Suprapubic skin (tissue), 4 donors: ENCODE results near the gene ZNFX1. TPM values are rescaled to one million over a fixed set of nuclear protein-coding genes. Genes with fewer than 3 reads are reported as not detected.

Source experiments
- DNase-seq, 2 donors: peaks; one replicate each; pipeline ENCODE4 v3.0.0-alpha.2; 2019; ENCODE audit warnings: low spot score in 2 of 2
- H3K27ac ChIP-seq: fragments of 200-600 bp; sonication (generic); one replicate; pipeline ENCODE4 v1.5.1; 2019
- H3K27me3 ChIP-seq: fragments of 200-600 bp; sonication (generic); one replicate; pipeline ENCODE4 v1.5.1; 2019
- H3K36me3 ChIP-seq: fragments of 200-600 bp; sonication (generic); one replicate; pipeline ENCODE4 v1.5.1; 2019
- H3K4me1 ChIP-seq: fragments of 200-600 bp; sonication (generic); one replicate; pipeline ENCODE4 v1.5.1; 2019
- H3K4me3 ChIP-seq: fragments of 200-600 bp; sonication (generic); one replicate; pipeline ENCODE4 v1.5.1; 2019; ENCODE audit warnings: mild to moderate bottlenecking
- H3K9me3 ChIP-seq: fragments of 200-600 bp; sonication (generic); one replicate; pipeline ENCODE4 v1.5.1; 2019
- EP300 ChIP-seq: sonication (generic); formaldehyde crosslinking; IDR thresholded peaks from one replicate; pipeline ENCODE4 v1.6.1; 2017; ENCODE audit warnings: antibody characterized with exemption
- POLR2A ChIP-seq, 2 donors: fragments of 450-650 bp; IDR thresholded peaks; one replicate each; pipeline ENCODE4 v1.6.1; 2017; ENCODE audit warnings: antibody characterized with exemption in 2 of 2, mild to moderate bottlenecking in 2 of 2, moderate library complexity in 2 of 2
- POLR2AphosphoS5 ChIP-seq, 3 donors: sonication (generic); formaldehyde crosslinking; IDR thresholded peaks; one replicate each; pipeline ENCODE4 v1.6.1; 2017; ENCODE audit warnings: antibody characterized with exemption in 3 of 3
- WGBS: methylation state at CpG from one replicate; pipeline ENCODE4 v1.1.5; 2018; 5-methylcytosine and 5-hydroxymethylcytosine counted together
- total RNA-seq, 4 donors: library from RNA; depleted of rRNA; stranded (reverse); fragments of >200 nt; gene quantifications; one replicate each; pipeline ENCODE4 v1.1.0, GENCODE V29; 2016
- TF ChIP-seq, protein P1 (sequence below), 2 donors: fragments of 200-600 bp in 1 of 2; fragments of 450-650 bp in 1 of 2; sonication (generic) in 1 of 2; IDR thresholded peaks; one replicate each; pipeline ENCODE4 v1.5.1; 2016 to 2019; ENCODE audit warnings: antibody characterized with exemption in 2 of 2, mild to moderate bottlenecking in 1 of 2, moderate library complexity in 1 of 2

Gene ZNFX1
- total RNA-seq, 4 donors from 2014 or later: 25.9 to 36.1 (median 33.2) TPM

DNA sequence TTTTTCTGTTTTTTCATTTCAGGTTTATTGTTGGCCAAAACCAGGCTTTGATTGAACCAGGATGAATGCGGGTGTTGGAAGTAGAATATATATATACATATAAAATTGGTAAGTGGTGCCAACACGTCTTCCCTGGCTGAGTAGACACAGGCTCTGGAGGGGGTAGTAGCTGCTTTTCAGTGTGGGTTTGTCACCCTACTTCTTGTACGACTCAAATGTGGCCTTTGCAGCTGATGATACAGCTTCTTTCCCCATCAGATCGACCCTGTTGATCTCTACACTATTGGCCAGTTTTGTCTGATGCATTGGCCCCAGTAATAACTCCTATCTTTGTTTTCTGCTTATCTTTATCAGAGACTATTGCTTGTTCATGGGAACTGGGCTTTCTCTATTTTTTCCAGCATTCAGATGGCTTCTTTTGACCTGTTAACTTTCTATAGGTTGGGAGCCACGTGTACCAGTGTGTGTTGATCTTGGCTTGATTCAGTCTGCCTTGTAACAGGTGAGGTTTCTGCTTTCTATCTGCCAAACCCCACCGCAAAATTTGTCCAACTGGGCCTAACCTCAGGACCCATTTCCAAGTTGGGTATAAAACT, 2.7 kb upstream of the ZNFX1 start:
- 66% methylated on average over 6 of the region's 6 CpGs for WGBS
- Histone ChIP-seq H3K27ac (peak overlapping the region; percentile 22), H3K27me3 (no peaks in the 10 kb centered on the region), H3K9me3 (no peaks in the 10 kb centered on the region), H3K4me1 (peaks cover 56% of the 10 kb centered on the region), H3K36me3 (peaks cover 63% of the 10 kb centered on the region), H3K4me3 (peak overlapping the region; percentile 97)
- DNase-seq: no peak
- no peak for TF ChIP-seq EP300
- TF ChIP-seq POLR2A (IDR thresholded peaks at IDR 0.05): no peak
- TF ChIP-seq, protein P1, sequence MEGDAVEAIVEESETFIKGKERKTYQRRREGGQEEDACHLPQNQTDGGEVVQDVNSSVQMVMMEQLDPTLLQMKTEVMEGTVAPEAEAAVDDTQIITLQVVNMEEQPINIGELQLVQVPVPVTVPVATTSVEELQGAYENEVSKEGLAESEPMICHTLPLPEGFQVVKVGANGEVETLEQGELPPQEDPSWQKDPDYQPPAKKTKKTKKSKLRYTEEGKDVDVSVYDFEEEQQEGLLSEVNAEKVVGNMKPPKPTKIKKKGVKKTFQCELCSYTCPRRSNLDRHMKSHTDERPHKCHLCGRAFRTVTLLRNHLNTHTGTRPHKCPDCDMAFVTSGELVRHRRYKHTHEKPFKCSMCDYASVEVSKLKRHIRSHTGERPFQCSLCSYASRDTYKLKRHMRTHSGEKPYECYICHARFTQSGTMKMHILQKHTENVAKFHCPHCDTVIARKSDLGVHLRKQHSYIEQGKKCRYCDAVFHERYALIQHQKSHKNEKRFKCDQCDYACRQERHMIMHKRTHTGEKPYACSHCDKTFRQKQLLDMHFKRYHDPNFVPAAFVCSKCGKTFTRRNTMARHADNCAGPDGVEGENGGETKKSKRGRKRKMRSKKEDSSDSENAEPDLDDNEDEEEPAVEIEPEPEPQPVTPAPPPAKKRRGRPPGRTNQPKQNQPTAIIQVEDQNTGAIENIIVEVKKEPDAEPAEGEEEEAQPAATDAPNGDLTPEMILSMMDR (IDR thresholded peaks at IDR 0.05): no peak
- TF ChIP-seq POLR2AphosphoS5 (IDR thresholded peaks at IDR 0.05): no peak

DNA sequence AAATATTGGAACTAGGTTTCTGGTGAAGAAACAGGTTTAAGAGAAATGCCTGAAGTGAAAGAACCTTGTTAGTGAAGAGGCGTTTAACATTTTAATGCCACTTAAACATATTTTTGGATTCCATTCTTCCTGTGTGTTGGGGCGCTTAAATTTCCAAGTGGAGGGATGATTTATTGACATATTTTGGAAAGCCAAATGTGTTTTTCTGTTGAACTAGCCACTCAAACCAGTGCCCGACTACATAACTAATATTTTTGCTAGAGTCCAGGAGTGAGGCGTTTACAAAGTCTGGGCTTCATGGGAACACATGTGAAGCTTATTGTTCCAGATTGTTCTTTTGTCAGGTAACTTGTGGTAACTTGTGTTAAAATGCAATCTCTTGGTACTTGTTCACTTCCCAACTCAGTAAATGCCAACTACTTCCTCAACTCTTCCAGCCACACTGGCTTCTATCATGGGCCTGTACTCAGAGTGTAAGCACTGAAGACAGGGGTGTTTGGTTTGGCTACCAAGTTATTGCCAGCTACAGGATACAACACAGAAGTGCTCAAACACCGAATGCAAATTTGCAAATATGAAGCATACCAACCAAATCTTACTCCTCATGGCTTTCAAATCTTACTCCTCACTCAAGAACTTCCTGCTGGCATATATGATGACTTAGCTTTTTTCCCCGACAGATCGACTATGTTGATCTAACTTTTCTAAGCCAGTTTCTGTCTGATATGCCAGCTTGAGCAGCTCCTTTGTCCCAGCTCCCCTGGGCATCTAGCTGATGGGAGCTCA, 2.0 kb upstream of the ZNFX1 start:
- WGBS: 66% methylated on average over 7 of the region's 7 CpGs
- H3K36me3 ChIP-seq: peaks cover 62% of the 10 kb centered on the region
- H3K27me3 ChIP-seq: no peaks in the 10 kb centered on the region

DNA sequence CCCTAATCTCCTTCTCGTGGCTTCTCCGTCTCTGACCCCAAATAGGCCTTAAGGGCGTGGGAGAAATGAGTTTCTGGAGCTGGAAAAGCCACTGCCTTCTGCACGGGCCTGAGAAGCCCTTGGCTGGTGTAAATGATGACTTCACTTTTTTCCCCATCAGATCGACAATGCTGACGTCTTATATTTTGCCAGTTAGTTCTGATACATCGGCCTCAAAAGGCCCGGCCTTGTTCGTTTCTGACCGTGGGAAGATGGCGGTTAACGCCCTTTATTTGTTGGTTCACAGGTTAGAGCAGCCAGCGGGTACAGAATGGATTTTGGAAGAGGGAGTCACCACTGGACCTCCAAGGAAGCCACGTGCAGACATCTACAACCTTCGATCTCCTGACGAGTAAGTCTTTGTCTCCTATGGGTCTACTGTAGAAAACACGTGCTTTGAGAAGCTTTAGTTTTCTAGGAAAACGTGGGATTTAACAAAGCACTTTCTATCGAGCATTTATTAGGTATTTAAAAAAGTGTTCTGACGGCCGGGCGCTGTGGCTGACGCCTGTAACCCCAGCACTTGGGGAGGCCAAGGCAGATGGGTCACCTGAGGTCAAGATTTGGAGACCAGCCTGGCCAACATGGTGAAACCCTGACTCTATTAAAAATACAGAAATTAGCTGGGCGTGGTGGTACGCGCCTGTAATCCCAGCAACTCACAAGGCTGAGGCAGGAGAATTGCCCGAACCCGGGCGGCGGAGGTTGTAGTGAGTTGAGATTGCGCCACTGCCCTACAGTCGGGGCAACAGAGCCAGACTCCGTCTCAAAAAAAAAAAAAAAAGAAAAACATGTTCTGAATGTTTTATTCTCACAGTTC, 1.2 kb upstream of the ZNFX1 start:
- Histone ChIP-seq H3K27ac (peak overlapping the region; percentile 98), H3K36me3 (peaks cover 56% of the 10 kb centered on the region), H3K4me1 (peaks cover 62% of the 10 kb centered on the region), H3K9me3 (no peaks in the 10 kb centered on the region), H3K27me3 (no peaks in the 10 kb centered on the region), H3K4me3 (peak overlapping the region; percentile 97)
- TF ChIP-seq, protein P1 (IDR thresholded peaks at IDR 0.05): no peak
- DNase-seq: peak in 1 of 2 donors; percentile 66
- WGBS: 14% methylated on average over 33 of the region's 33 CpGs

More for the DNA sequence above, 2.0 kb upstream of the ZNFX1 start:
- TF ChIP-seq POLR2A (IDR thresholded peaks at IDR 0.05) (no peak), EP300 (no peak), POLR2AphosphoS5 (IDR thresholded peaks at IDR 0.05) (no peak)
- TF ChIP-seq, protein P1 (IDR thresholded peaks at IDR 0.05): no peak
- Histone ChIP-seq H3K9me3 (no peaks in the 10 kb centered on the region), H3K4me1 (peaks cover 62% of the 10 kb centered on the region), H3K4me3 (peak overlapping the region; percentile 97), H3K27ac (no peak overlapping the region)
- DNase-seq: no peak

DNA sequence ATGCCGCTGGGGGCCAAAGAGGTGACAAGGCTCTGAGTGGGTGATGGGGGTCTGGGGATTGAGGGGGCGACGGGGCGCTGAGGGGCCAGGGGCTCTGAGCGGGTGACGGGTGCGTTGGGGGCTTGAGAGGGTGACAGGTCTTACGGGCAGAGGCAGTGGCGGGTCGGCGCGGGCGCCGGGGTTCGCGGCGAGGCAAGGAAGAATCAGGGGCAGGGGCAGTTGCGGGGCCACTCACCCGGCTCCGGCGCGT, 146 bp downstream of the ZNFX1 start:
- H3K27ac ChIP-seq: peak overlapping the region; percentile 98
- H3K27me3 ChIP-seq: no peaks in the 10 kb centered on the region
- peaks cover 64% of the 10 kb centered on the region for H3K4me1 ChIP-seq
- H3K36me3 ChIP-seq: peaks cover 54% of the 10 kb centered on the region
- 0% methylated on average over 15 of the region's 22 CpGs for WGBS
- DNase-seq: no peak
- TF ChIP-seq EP300 (no peak), POLR2AphosphoS5 (IDR thresholded peaks at IDR 0.05) (no peak), POLR2A (IDR thresholded peaks at IDR 0.05) (no peak)
- TF ChIP-seq, protein P1 (IDR thresholded peaks at IDR 0.05): no peak
- no peaks in the 10 kb centered on the region for H3K9me3 ChIP-seq
- peak overlapping the region; percentile 97 for H3K4me3 ChIP-seq
